Measurements from ENCODE around the gene MAGEA6.

The MAGEA6 gene

GRCh38 chrX:152733261-152733975 lies 36.1 kb downstream of the MAGEA6 start, which contains the start of the genes CSAG1 and MAGEA12:
Gene CSAG1, minus strand, starts transcription at chrX:152733721. Its CDS starts 1,261 bp downstream, at chrX:152732460.
Gene MAGEA12, plus strand, starts transcription at chrX:152733757. Its CDS starts 2,405 bp downstream, at chrX:152736162.
- no peak for DNase-seq

- DNase-seq: no peak
These were observed 44.1 kb downstream of the MAGEA6 start for GRCh38 chrX:152725409-152725808.

Data from stimulated activated naive CD4-positive, alpha-beta T cell (primary cell).